HCT116 (cell line): ENCODE results near the gene MBD3L2. TPM values are rescaled to one million over a fixed set of nuclear protein-coding genes. Genes with fewer than 3 reads are reported as not detected.

Source experiments
- ATAC-seq: fragments of 200-7000 bp; cut with Tn5 transposase; 2 replicates; pipeline ENCODE4 v1.9.1; 2020; ENCODE audit warnings: mild to moderate bottlenecking, moderate library complexity
- BruUV-seq: library from RNA; stranded (reverse); fragments of 400-500 nt; replicated peaks from 2 replicates; lab custom pipeline; 2021; lab: Mats Ljungman, UMichigan
- CTCF ChIA-PET: fragments of 300-600 bp; sonication (Branson Sonifier 250); formaldehyde crosslinking; loops from one replicate; lab custom pipeline; 2021; ENCODE audit warnings: antibody characterized with exemption; lab: Charles Lee
- POLR2A ChIA-PET: fragments of 300-600, 350-600 bp; sonication (Branson Sonifier 250); formaldehyde crosslinking; loops from one replicate; lab custom pipeline; 2021; ENCODE audit warnings: antibody characterized with exemption; lab: Charles Lee
- RAD21 ChIA-PET, 2 experiments: fragments of 300-600 bp; sonication (Branson Sonifier 250); formaldehyde crosslinking; loops; one replicate each; lab custom pipeline; 2023; ENCODE audit warnings: low total read pairs in 2 of 2; ENCODE audit not compliant: uncharacterized antibody in 2 of 2, unreplicated experiment in 2 of 2, low non-redundant PET in 1 of 2; lab: Charles Lee
- DNase-seq: peaks from one replicate; pipeline ENCODE4 v3.0.0-alpha.2; 2010; ENCODE audit warnings: low read depth, low spot score
- H2AFZ ChIP-seq: fragments of 200-600 bp; shearing (Covaris generic), sonication (generic); 2 replicates; pipeline ENCODE4 v1.6.1; 2017; ENCODE audit warnings: low read depth, mixed run types, mixed read lengths, antibody characterized with exemption, low read length; ENCODE audit not compliant: poor library complexity, severe bottlenecking
- H3K27ac ChIP-seq: 2 replicates; pipeline ENCODE4 v1.5.1; 2012; ENCODE audit warnings: low read depth, low read length
- H3K27me3 ChIP-seq: fragments of 200-600 bp; sonication (generic); 2 replicates; pipeline ENCODE4 v1.6.1; 2016; ENCODE audit warnings: mixed run types, low read length, mixed read lengths; ENCODE audit not compliant: insufficient read depth
- H3K36me3 ChIP-seq, 2 experiments: fragments of 200-500 bp in 1 of 2; fragments of 200-600 bp in 1 of 2; sonication (Bioruptor generic) in 1 of 2; sonication (generic) in 1 of 2; 2 replicates each; pipeline versions ENCODE4 v1.5.1 to v1.6.1; 2014 to 2016; ENCODE audit warnings: low read length in 2 of 2, inconsistent platforms in 1 of 2, mixed read lengths in 1 of 2, mixed run types in 1 of 2; ENCODE audit not compliant: insufficient read depth in 2 of 2, control insufficient read depth in 1 of 2
- H3K4me1 ChIP-seq, 2 experiments: fragments of 200-600 bp in 1 of 2; sonication (generic) in 1 of 2; 2 replicates each; pipeline versions ENCODE4 v1.5.1 to v1.6.1; 2012 to 2017; ENCODE audit warnings: low read length in 2 of 2, inconsistent platforms in 1 of 2, mild to moderate bottlenecking in 1 of 2, mixed read lengths in 1 of 2, mixed run types in 1 of 2, moderate library complexity in 1 of 2; ENCODE audit not compliant: insufficient read depth in 2 of 2, control insufficient read depth in 1 of 2
- H3K4me2 ChIP-seq: fragments of 200-600 bp; sonication (generic); 2 replicates; pipeline ENCODE4 v1.6.1; 2017; ENCODE audit warnings: mixed run types, low read length, mixed read lengths
- H3K4me3 ChIP-seq, 2 experiments: fragments of 200-600 bp in 1 of 2; sonication (generic) in 1 of 2; replicated peaks in 1 of 2; 2 replicates each; pipeline ENCODE4 v1.5.1; 2011 to 2016; ENCODE audit warnings: low read length in 2 of 2, control low read depth in 1 of 2, low read depth in 1 of 2, mild to moderate bottlenecking in 1 of 2, mixed read lengths in 1 of 2, mixed run types in 1 of 2
- H3K79me2 ChIP-seq: fragments of 200-600 bp; sonication (generic); 2 replicates; pipeline ENCODE4 v1.6.1; 2017; ENCODE audit warnings: mild to moderate bottlenecking, mixed run types, low read length, moderate library complexity, mixed read lengths; ENCODE audit not compliant: insufficient read depth
- H3K9ac ChIP-seq: fragments of 200-600 bp; sonication (generic); 2 replicates; pipeline ENCODE4 v1.6.1; 2016; ENCODE audit warnings: low read length, mixed read lengths
- H3K9me2 ChIP-seq: fragments of 200-600 bp; sonication (generic), shearing (Covaris generic); 2 replicates; pipeline ENCODE4 v1.6.1; 2017; ENCODE audit warnings: mixed run types, mild to moderate bottlenecking, moderate library complexity; ENCODE audit not compliant: insufficient read depth
- H3K9me3 ChIP-seq, 2 experiments: fragments of 200-500 bp in 1 of 2; fragments of 200-600 bp in 1 of 2; sonication (Bioruptor generic) in 1 of 2; sonication (generic) in 1 of 2; 2 replicates each; pipeline ENCODE4 v1.6.1; 2014 to 2017; ENCODE audit warnings: low read length in 2 of 2, mixed read lengths in 2 of 2, inconsistent platforms in 1 of 2, low read depth in 1 of 2, mild to moderate bottlenecking in 1 of 2, mixed run types in 1 of 2, moderate library complexity in 1 of 2; ENCODE audit not compliant: control insufficient read depth in 1 of 2, insufficient read depth in 1 of 2
- H4K20me1 ChIP-seq: fragments of 200-600 bp; sonication (generic), shearing (Covaris generic); 2 replicates; pipeline ENCODE4 v1.6.1; 2017; ENCODE audit warnings: mixed run types, mild to moderate bottlenecking, moderate library complexity; ENCODE audit not compliant: insufficient read depth
- CBX3 ChIP-seq: IDR thresholded peaks from 2 replicates; pipeline ENCODE4 v1.6.1; 2012; ENCODE audit warnings: low read depth
- EGR1 ChIP-seq: IDR thresholded peaks from 2 replicates; pipeline ENCODE4 v1.6.1; 2012; ENCODE audit warnings: low read depth
- ELF1 ChIP-seq: IDR thresholded peaks from 2 replicates; pipeline ENCODE4 v1.6.1; 2012; ENCODE audit warnings: low read depth, borderline replicate concordance
- EZH2 ChIP-seq: fragments of 200-600 bp; sonication (generic); IDR thresholded peaks from 2 replicates; pipeline ENCODE4 v1.6.1; 2017; ENCODE audit warnings: antibody characterized with exemption, mixed run types
- EZH2phosphoT487 ChIP-seq: fragments of 200-600 bp; IDR thresholded peaks from 2 replicates; pipeline ENCODE4 v1.6.1; 2018; ENCODE audit warnings: antibody characterized with exemption, borderline replicate concordance
- FOSL1 ChIP-seq: IDR thresholded peaks from 2 replicates; pipeline ENCODE4 v1.6.1; 2012; ENCODE audit warnings: low read depth
- JUND ChIP-seq: IDR thresholded peaks from 2 replicates; pipeline ENCODE4 v1.6.1; 2012
- POLR2A ChIP-seq: IDR thresholded peaks from 2 replicates; pipeline ENCODE4 v1.7.0; 2011; ENCODE audit warnings: borderline replicate concordance; ENCODE audit not compliant: insufficient read depth, insufficient read length; ENCODE audit errors: extremely low read depth
- POLR2AphosphoS5 ChIP-seq: IDR thresholded peaks from 2 replicates; pipeline ENCODE4 v1.6.1; 2011; ENCODE audit warnings: mild to moderate bottlenecking, low read depth, low read length, moderate library complexity
- SIN3A ChIP-seq: IDR thresholded peaks from 2 replicates; pipeline ENCODE4 v1.6.1; 2012; ENCODE audit warnings: low read depth
- SP1 ChIP-seq: IDR thresholded peaks from 2 replicates; pipeline ENCODE4 v1.6.1; 2012; ENCODE audit warnings: low read depth
- SRF ChIP-seq: IDR thresholded peaks from 2 replicates; pipeline ENCODE4 v1.6.1; 2012; ENCODE audit warnings: low read depth
- TCF7L2 ChIP-seq: IDR thresholded peaks from 2 replicates; pipeline ENCODE4 v1.7.0; 2011; ENCODE audit warnings: borderline replicate concordance, inconsistent platforms; ENCODE audit not compliant: insufficient read depth, insufficient read length; ENCODE audit errors: extremely low read depth
- YY1 ChIP-seq: IDR thresholded peaks from 2 replicates; pipeline ENCODE4 v1.6.1; 2011; ENCODE audit warnings: low read length, low read depth, moderate library complexity, mild to moderate bottlenecking; ENCODE audit not compliant: insufficient replicate concordance; ENCODE audit errors: extremely low read depth
- ZFX ChIP-seq: fragments of 450-650 bp; IDR thresholded peaks from 2 replicates; pipeline ENCODE4 v1.6.1; 2017
- ZNF274 ChIP-seq: fragments of 200-500 bp; sonication (Bioruptor generic); IDR thresholded peaks from 2 replicates; pipeline ENCODE4 v1.6.1; 2014; ENCODE audit warnings: mild to moderate bottlenecking, low read depth, low read length, inconsistent platforms
- intact Hi-C: fragments of 100-400 bp; cut with micrococcal nuclease; formaldehyde crosslinking; loops from 2 replicates; pipeline ENCODE4 v1.10.0; 2022
- total RNA-seq: library from RNA; stranded (reverse); gene quantifications from one replicate; pipeline ENCODE4 v1.2.1, GENCODE V29; 2021; ENCODE audit not compliant: unreplicated experiment
- TF ChIP-seq, protein P1 (sequence below): IDR thresholded peaks from 2 replicates; pipeline ENCODE4 v1.6.1; 2012
- TF ChIP-seq, protein P2 (sequence below), 3 experiments: fragments of 200-600 bp in 1 of 3; sonication (generic) in 1 of 3; IDR thresholded peaks in 2 of 3; conservative IDR thresholded peaks in 1 of 3; 2 replicates each; pipeline ENCODE4 v1.5.1; 2012 to 2017; ENCODE audit warnings: low read depth in 2 of 3, low read length in 2 of 3, antibody characterized with exemption in 1 of 3, borderline replicate concordance in 1 of 3, control low read depth in 1 of 3, mild to moderate bottlenecking in 1 of 3, mixed read lengths in 1 of 3, mixed run types in 1 of 3, moderate library complexity in 1 of 3; ENCODE audit not compliant: insufficient read depth in 1 of 3
- TF ChIP-seq, protein P3 (sequence below): IDR thresholded peaks from 2 replicates; pipeline ENCODE4 v1.6.1; 2012; ENCODE audit warnings: low read depth
- TF ChIP-seq, protein P4 (sequence below): IDR thresholded peaks from 2 replicates; pipeline ENCODE4 v1.6.1; 2011; ENCODE audit warnings: mild to moderate bottlenecking, low read length, moderate library complexity; ENCODE audit not compliant: insufficient replicate concordance; ENCODE audit errors: extremely low read depth

MBD3L2 gene
- total RNA-seq, 1 experiment from 2014 or later = not detected

DNA sequence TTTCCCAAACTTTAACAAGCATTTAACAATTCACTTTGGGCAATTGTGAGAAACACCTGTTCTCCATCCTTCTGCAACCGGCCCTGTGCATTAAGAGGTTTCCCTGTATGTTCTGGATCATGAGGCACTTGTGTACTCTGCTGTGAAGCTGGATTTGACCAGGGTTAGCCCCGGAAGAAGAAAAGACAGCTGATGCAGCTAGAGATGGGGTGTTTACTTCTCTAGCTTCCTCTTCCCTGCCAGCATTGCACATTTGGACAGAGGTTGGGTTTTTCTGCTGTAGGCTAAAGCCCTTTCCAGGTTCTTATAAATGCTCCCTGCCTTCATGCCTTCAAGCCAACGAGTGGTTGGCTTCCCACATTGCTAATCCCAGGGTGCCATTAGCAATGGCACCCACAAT lies 48.8 kb upstream of the MBD3L2 start:
- POLR2A ChIA-PET = no interaction called here
- BruUV-seq = no TSS peak

More for the DNA sequence above, 48.8 kb upstream of the MBD3L2 start:
- TF ChIP-seq CBX3 = no peak
- no peak for TF ChIP-seq EZH2phosphoT487
- TF ChIP-seq, protein P1, sequence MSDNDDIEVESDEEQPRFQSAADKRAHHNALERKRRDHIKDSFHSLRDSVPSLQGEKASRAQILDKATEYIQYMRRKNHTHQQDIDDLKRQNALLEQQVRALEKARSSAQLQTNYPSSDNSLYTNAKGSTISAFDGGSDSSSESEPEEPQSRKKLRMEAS = no peak
- TF ChIP-seq POLR2A = no peak
- no peak for TF ChIP-seq POLR2AphosphoS5
- TF ChIP-seq ZFX = no peak
- no peak for TF ChIP-seq SRF
- TF ChIP-seq EZH2 = no peak
- no peak for TF ChIP-seq SIN3A
- TF ChIP-seq ZNF274 = no peak
- TF ChIP-seq, protein P2, sequence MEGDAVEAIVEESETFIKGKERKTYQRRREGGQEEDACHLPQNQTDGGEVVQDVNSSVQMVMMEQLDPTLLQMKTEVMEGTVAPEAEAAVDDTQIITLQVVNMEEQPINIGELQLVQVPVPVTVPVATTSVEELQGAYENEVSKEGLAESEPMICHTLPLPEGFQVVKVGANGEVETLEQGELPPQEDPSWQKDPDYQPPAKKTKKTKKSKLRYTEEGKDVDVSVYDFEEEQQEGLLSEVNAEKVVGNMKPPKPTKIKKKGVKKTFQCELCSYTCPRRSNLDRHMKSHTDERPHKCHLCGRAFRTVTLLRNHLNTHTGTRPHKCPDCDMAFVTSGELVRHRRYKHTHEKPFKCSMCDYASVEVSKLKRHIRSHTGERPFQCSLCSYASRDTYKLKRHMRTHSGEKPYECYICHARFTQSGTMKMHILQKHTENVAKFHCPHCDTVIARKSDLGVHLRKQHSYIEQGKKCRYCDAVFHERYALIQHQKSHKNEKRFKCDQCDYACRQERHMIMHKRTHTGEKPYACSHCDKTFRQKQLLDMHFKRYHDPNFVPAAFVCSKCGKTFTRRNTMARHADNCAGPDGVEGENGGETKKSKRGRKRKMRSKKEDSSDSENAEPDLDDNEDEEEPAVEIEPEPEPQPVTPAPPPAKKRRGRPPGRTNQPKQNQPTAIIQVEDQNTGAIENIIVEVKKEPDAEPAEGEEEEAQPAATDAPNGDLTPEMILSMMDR (IDR thresholded peaks at IDR 0.05 in 2 of 3, conservative IDR thresholded peaks at IDR 0.05 in 1 of 3; ENCODE audit: borderline replicate concordance in 1 of 3, insufficient read depth in 1 of 3, low read depth in 2 of 3, low read length in 2 of 3) = no peak
- TF ChIP-seq, protein P3, sequence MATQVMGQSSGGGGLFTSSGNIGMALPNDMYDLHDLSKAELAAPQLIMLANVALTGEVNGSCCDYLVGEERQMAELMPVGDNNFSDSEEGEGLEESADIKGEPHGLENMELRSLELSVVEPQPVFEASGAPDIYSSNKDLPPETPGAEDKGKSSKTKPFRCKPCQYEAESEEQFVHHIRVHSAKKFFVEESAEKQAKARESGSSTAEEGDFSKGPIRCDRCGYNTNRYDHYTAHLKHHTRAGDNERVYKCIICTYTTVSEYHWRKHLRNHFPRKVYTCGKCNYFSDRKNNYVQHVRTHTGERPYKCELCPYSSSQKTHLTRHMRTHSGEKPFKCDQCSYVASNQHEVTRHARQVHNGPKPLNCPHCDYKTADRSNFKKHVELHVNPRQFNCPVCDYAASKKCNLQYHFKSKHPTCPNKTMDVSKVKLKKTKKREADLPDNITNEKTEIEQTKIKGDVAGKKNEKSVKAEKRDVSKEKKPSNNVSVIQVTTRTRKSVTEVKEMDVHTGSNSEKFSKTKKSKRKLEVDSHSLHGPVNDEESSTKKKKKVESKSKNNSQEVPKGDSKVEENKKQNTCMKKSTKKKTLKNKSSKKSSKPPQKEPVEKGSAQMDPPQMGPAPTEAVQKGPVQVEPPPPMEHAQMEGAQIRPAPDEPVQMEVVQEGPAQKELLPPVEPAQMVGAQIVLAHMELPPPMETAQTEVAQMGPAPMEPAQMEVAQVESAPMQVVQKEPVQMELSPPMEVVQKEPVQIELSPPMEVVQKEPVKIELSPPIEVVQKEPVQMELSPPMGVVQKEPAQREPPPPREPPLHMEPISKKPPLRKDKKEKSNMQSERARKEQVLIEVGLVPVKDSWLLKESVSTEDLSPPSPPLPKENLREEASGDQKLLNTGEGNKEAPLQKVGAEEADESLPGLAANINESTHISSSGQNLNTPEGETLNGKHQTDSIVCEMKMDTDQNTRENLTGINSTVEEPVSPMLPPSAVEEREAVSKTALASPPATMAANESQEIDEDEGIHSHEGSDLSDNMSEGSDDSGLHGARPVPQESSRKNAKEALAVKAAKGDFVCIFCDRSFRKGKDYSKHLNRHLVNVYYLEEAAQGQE = no peak
- TF ChIP-seq TCF7L2 = no peak
- TF ChIP-seq FOSL1 = no peak
- TF ChIP-seq, protein P4, sequence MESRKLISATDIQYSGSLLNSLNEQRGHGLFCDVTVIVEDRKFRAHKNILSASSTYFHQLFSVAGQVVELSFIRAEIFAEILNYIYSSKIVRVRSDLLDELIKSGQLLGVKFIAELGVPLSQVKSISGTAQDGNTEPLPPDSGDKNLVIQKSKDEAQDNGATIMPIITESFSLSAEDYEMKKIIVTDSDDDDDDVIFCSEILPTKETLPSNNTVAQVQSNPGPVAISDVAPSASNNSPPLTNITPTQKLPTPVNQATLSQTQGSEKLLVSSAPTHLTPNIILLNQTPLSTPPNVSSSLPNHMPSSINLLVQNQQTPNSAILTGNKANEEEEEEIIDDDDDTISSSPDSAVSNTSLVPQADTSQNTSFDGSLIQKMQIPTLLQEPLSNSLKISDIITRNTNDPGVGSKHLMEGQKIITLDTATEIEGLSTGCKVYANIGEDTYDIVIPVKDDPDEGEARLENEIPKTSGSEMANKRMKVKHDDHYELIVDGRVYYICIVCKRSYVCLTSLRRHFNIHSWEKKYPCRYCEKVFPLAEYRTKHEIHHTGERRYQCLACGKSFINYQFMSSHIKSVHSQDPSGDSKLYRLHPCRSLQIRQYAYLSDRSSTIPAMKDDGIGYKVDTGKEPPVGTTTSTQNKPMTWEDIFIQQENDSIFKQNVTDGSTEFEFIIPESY = no peak
- no peak for TF ChIP-seq ELF1
- TF ChIP-seq EGR1 = no peak
- no peak for TF ChIP-seq SP1
- TF ChIP-seq JUND = no peak
- no peak for TF ChIP-seq YY1
- no peaks in the 10 kb centered on the region for H3K27me3 ChIP-seq
- H3K9me2 ChIP-seq = no peaks in the 10 kb centered on the region
- no peaks in the 10 kb centered on the region for H3K79me2 ChIP-seq
- H3K4me2 ChIP-seq = no peak overlapping the region
- H3K4me3 ChIP-seq = no peak overlapping the region
- no peaks in the 10 kb centered on the region for H3K36me3 ChIP-seq
- H3K9ac ChIP-seq = no peak overlapping the region
- no peak overlapping the region for H2AFZ ChIP-seq
- H3K9me3 ChIP-seq = peaks cover 0 to 3% of the 10 kb centered on the region in 2 experiments; a peak in 1 of 4 replicates
- H3K27ac ChIP-seq = no peak overlapping the region
- no peak for ATAC-seq
- RAD21 ChIA-PET = no interaction called here
- no peaks in the 10 kb centered on the region for H3K4me1 ChIP-seq
- no peak for DNase-seq
- intact Hi-C loops = no loop called here
- CTCF ChIA-PET = no interaction called here
- H4K20me1 ChIP-seq = no peaks in the 10 kb centered on the region
